IPS-NIHi7 (cell line): ENCODE measurements around the gene BHLHE23.

Experiments
- DNase-seq: peaks from one replicate; pipeline ENCODE4 v3.0.0; 2012; ENCODE audit warnings: mixed read lengths; ENCODE audit errors: extremely low spot score

Gene BHLHE23

DNA sequence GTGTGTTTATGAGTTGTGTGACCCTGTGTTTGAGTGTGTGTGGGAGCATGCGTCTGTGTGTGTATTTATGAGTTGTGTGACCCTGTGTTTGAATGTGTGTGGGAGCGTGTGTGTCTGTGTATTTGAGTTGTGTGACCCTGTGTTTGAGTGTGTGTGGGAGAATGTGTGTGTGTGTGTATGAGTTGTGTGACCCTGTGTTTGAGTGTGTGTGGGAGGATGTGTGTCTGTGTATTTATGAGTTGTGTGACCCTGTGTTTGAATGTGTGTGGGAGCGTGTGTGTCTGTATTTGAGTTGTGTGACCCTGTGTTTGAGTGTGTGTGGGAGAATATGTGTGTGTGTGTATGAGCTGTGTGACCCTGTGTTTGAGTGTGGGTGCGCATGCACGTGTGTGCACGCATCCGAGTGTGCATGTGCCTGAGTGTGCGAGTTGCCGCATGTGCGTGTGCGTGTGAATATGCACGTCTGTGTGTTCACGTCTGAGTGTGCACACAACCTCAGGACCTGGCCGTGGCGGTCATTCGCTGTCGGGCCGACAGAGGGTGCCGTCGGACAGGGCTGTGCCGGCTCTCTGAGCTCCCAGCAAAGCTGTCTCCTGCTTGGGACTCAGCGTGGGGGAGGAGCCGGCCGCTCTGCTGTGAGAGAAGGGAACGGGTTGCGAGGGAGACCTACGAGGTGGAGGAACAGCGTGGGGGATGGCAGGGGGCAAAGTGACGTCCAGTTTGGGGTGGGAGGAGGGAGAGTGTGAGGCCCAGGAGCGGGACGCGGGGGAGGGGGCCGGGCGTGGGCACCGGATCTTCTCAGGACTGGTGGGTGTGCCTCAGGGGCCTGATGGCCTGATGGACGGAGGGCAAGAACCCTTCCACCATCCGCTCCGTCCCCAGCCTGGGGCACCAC, 34.6 kb downstream of the BHLHE23 start:
- peak; percentile 96 for DNase-seq

DNA sequence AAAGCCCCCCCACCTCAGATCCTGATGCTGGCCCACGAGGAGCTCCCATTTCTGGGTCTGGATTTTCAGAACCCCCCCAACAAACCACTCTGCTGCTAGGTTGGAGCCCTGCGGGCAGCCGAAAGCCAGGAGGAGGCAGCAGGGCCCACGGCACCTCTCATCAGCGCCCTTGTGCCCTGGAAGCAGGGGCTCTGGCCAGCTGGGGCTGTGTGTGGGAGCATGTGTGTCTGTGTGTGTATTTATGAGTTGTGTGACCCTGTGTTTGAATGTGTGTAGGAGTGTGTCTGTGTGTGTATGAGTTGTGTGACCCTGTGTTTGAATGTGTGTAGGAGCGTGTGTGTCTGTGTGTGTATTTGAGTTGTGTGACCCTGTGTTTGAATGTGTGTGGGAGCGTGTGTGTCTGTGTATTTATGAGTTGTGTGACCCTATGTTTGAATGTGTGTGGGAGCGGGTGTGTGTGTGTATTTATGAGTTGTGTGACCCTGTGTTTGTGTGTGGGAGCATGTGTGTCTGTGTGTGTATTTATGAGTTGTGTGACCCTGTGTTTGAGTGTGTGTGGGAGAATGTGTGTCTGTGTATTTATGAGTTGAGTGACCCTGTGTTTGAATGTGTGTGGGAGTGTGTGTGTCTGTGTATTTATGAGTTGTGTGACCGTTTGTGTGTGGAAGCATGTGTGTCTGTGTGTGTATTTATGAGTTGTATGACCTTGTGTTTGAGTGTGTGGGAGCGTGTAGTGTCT, 35.4 kb downstream of the BHLHE23 start:
- no peak for DNase-seq

DNA sequence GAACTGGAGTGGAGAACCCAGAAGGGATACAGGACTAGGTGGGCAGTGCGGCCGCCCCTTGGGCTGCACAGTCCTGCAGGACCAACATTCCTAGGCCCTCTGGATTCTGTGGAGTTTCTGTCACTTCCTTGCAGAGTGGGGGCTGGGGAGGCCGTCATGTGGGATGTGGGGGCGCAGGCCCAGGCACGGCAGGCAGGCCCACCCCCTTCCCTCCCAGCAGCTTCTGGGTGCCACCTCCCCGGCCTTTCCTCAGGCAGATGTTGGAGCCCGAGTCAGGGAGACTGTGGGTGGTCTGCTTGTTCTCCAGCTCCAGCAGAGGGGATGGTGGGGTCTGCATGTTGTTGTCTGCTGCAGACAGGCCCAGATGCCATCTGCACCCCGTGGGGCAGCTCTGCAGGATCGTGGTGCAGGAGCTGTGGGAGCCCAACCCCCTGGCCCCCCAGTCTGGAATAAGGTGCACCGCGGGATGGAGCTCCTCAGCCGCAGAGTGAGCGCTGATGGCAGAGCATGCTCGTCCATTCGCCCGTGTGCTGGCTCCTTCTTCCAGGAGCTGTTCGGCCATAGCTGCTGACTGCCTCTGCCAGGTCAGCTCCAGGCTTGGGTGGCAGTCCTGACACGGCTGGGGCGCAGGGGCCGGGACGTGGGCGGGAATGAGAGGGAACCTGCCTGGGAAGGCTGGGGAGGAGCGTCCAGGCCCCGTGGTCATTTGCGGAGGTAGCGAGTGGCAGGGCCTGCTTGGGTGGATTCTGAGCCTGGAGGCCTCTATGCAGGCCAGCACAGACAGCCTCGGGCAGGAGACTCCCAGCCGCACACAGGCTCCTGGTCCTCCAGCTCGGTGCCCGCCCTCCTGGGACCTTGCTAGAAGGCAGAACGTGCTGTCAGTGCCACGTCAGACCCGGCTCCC, 36.2 kb downstream of the BHLHE23 start:
- peak; percentile 30 for DNase-seq

DNA sequence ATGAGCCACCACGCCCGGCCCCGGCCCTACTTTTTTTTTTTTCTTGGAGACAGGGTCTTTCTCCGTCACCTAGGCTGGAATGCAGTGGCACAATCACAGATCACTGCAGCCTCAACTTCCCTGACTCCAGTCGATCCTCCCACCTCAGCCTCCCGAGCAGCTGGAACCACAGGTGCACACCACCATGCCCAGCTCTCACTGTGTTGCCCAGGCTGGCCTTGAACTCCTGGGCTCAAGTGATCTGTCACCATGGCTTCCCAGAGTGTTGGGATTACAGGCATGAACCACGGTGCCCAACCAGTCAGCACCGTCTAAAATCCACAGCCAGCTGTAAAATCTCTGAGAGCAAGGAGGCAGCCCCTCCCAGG, 36.8 kb downstream of the BHLHE23 start:
- DNase-seq = no peak

DNA sequence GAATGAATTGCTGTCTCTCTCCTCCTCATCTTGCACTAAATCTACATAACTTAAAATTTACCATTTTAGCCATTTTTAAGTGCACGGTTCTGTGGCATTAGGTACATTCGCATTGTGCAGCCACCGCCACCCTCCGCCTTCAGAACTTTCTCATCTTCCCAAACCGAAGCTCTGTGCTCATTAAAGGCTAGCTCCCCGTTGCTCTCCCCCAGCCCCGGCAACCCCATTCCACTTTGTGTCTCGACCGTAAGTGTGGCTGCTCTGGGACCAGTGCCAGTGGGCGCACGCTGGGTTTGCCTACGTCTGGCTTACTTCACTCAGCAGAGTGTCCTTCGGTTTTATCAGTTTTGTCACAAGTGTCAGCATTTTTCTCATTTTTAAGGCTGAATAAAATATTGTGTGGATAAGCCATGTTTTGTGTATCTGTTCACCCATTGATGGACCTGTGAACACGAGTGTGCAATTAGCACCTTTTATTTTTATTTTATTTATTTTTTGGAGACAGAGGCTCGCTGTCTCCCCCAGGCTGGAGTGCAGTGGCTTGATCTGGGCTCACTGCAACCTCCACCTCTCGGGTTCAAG, 37.5 kb downstream of the BHLHE23 start:
- DNase-seq = no peak

DNA sequence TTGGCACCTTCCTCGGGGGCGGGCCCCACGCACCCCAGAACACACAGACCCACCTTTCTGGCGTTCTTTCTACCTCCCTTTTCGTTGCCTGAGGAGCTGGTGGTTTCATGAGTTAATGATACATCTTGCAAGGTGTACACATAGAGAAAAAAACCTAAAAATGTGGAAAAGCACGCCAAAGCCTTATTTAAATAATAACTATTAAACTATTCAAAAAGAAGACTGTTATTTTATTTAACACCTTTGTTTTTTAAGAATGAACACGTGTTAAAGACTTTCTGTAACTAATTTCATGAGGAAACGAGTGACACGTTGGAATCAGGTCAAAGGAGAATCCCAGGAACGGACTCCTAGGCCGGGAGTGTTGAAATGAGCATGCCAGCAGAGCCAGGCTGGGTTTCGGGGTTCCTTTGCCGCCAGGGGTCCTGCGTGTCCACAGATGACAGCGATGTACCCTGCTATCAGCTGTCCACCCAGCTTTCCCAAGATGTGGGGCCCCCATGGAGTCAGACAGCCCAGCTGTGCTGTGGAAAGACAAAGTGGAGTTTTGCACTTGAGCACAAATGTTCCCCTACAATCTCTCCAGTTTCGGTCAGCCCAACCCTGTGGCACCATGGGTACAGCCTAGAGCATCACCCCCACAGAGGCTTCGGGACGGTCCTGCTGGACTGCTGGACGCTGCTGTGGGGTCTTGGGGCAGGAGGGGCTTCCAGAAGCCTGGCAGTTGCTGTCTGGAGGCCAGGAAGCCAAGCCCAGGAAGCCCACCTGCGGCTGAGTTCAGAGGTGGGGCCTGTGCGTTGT, 38.2 kb downstream of the BHLHE23 start:
- DNase-seq = no peak

DNA sequence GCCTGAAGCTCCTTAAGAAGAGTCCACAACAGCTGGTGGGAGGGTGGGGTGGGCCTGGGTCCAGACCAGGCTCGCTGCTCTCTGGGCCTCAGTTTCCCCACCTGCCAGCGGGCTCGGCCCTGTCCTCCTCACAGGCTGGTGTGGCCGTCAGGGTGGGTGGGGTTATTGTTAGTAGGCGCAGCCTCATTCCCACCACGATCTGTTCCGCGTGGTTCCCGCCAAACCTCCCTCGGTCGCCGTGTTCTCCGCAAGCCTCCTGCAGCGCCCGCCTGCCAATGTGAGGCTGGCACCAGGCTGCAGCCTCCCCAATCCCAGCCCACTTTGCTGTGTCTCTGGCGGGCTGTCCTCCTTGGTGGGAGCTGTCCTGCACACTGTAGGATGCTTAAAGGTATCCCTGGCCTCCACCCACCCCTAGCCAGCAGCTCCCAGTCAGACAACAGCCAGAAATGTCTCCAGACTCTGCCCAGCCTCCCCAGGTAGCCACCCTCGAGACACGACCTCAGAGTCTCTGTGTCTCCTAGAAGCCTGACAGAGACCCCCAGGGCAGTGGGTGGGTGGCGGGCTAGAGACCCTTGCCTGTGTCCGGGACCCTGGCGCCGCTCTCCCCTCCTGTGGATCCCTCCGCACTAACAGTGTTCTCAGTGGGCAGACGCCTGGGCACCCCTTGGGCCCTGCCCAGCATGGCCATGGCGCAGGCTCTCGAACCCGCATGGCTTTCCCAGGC, 39.0 kb downstream of the BHLHE23 start:
- no peak for DNase-seq

DNA sequence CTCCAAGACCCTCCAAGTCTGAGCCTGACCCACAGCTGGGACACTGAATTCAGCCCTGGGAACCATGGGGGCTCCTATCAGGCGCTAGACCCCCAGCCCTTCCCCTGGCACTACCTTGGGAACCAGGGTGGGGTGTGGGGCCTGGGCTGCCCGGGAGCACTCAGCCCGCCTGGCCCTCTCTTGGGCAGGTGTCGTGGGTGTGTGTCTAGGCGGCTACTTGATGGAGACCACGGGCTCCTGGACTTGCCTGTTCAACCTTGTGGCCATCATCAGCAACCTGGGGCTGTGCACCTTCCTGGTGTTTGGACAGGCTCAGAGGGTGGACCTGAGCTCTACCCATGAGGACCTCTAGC, 39.6 kb downstream of the BHLHE23 start:
- DNase-seq = no peak

DNA sequence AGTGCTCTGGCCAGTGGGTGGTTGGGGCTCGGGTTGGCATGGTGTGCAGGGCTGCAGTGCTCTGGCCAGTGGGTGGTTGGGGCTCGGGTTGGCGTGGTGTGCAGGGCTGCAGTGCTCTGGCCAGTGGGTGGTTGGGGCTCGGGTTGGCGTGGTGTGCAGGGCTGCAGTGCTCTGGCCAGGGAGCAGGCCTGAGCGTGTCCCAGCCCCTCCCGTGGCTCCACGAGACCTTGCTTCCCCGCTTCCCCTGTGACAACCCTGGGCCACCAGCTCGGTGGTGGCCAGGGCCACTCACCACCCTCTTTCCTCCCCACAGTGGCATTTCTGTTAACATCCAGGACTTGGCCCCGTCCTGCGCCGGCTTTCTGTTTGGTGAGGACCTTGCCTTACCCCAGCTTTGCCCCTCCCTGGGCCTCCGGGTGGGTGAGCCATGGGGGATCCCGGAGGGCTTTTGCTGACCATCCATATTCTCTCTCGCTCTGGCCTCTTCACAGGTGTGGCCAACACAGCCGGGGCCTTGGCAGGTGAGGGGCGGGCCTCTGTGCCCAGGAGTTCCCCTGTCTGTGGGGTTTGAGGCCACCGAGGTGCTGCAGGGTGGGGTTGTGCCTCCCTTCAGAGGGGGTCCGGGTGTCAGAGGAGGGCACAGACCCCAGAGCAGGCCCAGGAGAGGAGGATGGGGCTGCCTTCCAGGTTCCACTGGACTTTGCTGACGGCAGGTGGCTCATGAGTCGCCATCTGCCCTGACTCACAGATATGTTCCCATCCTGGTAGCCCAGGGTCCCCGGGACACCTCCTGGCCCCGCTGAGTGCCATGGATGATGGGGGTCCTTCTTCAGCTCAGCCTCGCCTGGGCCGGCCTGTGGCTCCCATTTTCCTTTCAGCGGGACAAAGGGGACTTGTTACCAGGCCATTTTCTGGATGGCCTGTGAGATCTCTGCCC, 40.3 kb downstream of the BHLHE23 start:
- no peak for DNase-seq

DNA sequence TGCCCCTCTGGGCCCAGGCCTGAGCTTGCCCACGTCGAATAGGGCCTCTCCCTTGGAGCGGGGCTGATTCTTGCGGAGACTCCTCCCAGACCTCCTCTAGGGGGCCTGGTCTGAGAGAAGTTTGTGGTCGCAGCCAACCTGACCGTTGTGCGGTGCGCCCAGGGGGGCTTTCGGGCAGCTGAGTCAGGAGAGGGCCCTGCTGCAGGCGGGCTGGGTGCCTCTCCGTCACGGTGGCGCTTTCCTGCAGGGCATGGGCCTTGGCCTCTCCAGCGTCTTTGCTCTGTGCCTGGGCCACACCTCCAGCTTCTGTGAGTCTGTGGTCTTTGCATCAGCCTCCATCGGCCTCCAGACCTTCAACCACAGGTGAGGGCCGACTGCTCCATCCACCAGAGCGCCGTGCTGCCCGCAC, 41.4 kb downstream of the BHLHE23 start:
- peak; percentile 19 for DNase-seq

DNA sequence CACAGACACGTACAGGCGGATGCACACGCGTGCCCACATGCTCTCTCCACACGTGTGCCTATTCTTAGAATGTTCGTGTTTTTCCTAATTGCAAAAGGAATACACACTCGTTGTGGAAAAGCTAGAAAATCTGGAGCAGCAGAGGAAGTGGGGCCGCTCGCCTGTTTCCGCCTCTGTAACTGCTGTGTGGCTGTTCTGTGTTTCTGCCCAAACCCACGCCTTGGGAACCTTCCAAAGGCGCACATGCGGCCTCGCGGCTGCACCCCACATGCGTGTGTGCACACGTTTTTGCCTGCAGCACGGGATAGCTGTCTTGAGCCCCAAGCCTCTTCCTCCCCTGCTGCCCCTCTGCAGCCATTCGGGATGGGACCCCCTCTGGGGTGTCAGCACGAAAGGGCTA, 42.1 kb downstream of the BHLHE23 start:
- no peak for DNase-seq

DNA sequence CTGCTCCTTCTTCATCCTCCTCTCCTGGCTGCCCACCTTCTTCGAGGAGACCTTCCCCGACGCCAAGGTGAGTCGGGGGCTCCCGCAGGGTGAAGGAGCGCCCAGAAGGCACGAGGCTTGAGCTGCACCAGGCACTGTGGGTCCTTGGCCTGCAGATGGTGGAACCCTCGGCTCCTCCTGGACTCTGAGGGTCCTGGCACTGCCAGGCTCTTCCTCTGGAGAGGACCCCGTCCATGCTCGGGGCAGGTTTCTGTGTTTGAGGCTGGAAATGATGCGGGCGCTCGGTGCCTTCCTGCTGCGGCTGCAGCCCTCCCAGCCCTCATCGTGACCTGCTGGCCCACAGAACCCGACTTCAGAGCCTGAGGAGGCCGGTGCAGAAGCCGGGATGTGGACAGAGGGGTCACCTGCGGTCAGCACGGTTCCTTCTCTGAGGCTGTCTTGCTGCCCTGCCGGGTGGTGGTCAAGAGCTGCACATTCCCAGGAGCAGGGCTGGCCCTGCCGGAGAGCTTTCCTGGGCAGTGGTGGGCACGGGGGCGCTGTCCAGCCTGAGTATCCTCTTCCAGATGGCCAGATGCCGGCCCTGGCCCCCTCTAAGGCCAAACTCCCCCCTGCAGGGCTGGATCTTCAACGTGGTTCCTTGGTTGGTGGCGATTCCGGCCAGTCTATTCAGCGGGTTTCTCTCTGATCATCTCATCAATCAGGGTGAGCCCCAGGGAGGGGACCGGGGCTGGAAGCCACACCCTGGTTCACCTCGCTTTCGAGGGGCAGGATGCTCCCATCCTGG, 43.0 kb downstream of the BHLHE23 start:
- no peak for DNase-seq

DNA sequence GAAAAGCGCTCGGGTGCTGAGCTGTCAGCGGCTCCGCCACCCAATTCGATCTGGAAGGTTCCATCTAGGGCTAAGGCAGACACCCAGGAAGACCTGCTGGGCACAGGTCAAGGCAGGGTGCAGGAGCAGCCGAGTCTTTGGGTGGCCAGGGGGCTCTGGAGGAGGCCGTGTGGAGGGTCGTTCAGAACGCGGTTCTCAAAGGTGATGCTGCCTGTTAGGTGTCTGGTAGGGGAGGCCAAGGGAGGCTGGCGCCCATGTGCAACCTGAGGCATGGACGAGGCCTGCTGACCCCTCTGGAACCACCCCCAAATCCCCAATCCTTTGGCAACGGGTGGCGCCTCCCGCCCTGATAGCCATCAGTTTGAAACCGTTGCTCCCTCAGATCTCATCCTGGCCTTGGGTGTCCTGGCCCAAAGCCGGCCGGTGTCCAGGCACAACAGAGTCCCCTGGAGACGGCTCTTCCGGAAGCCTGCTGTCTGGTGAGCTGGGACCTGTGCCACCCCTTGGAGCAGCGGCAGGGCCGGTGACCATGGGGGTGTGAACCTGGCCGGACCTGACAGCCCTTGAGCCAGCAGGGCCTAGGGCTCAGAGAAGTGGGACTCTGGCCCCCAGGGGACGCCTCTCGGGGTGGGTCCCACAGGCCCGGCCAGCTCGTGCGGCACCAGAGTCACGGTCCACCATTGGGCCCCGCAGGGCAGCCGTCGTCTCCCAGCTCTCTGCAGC, 43.7 kb downstream of the BHLHE23 start:
- DNase-seq = no peak

DNA sequence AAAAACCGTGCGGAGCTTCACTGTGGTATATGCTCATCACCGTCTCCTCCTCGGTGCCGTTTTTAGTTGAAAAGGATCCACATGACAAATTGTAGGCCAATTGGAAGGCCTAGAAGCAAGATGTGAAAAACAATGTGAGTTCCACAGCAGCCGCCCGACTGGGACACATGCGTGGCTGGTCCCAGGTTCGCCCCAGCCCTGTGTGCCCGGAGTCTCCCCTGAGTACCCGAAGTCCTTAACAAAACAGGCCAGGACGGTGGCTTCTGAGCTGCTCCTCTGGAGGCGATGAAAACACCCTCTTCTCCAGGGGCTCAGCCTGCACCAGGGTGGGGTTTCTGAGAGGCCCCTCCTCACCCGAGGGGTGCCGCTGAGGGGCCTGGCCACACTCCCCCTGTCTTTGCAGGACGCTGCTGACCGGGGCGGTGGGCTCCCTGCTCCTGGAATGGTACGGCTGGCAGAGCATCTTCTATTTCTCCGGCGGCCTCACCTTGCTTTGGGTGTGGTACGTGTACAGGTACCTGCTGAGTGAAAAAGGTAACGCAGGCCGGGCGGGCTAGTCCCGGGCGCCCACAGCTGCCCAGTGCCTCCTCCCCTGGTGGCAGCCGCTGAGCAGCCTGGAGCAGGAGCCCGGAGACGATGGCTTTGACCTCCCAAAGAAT, 44.4 kb downstream of the BHLHE23 start:
- DNase-seq = no peak

DNA sequence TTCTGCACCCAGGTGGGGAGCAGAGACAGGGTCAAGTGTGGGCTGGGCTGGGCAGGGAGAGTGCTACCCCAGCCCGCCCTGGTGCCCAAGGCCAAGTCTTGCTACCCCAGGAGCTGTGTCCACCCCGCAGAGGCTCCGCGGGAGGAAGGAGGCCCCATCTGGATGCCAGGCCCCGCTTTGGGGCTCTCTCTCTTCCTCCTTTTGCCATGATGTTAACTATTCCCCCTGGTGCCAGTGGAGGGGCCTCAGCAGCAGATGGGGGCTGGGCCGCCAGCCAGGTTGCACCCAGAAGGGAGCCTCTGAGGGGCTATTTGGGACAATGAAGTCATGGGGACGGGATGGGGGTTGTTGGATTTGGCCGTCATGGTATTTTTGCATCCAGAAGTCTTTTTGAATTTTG, 45.0 kb downstream of the BHLHE23 start:
- no peak for DNase-seq

DNA sequence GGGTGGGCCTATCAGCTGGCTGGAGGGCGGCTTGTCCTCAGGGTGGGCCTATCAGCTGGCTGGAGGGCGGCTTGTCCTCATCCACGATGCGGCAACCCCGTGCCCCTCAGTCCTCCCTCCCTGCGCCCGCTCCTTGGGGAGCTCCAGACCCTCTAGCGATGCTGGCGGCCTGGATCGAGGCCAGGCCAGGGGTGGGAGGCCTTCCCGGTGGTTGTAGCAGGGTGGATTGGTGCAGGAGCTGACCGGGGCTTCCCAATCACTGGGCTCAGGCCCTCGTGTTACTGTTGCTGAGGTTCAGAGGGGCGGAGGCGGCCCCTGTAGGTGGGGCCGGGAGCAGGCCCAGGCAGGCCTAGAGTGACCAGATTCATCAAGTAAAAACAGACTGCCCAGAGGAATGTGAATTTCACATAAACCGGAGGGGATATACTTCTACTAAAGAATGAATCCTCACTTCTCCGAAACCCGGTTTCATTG, 45.4 kb downstream of the BHLHE23 start:
- peak; percentile 56 for DNase-seq
